GM21515 (cell line): ENCODE data around the gene LDLRAD4.

Source experiments
- ATAC-seq: cut with Tn5 transposase; IDR thresholded peaks from one replicate; pipeline ENCODE4 v1.9.1; 2021; ENCODE audit not compliant: unreplicated experiment

Gene LDLRAD4

GRCh38 chr18:13496691-13497281 is 278.2 kb downstream of the LDLRAD4 start:
- ATAC-seq, result no peak

- ATAC-seq, result no peak
These were observed 281.2 kb downstream of the LDLRAD4 start for GRCh38 chr18:13499803-13500202.

GRCh38 chr18:13500227-13500865 is 281.8 kb downstream of the LDLRAD4 start:
- no peak for ATAC-seq

GRCh38 chr18:13500869-13501542 is 282.4 kb downstream of the LDLRAD4 start:
- no peak for ATAC-seq

DNA sequence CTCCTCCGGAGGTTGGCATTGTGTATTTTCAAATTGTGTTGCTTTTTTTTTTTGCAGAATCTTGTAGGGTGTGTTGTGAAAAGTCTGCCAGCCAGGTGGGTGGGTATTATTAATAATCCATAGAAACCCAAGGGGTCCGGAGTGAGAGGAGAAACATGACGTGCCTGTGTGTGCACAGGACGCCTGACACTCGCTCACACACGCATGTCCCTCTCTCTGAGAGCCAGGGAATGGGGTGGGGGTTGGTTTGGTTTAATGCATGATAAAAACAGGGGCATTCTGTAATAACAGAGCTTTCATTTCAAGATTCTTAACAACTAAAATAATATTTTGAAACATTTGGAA is 283.0 kb downstream of the LDLRAD4 start:
- ATAC-seq, result no peak

DNA sequence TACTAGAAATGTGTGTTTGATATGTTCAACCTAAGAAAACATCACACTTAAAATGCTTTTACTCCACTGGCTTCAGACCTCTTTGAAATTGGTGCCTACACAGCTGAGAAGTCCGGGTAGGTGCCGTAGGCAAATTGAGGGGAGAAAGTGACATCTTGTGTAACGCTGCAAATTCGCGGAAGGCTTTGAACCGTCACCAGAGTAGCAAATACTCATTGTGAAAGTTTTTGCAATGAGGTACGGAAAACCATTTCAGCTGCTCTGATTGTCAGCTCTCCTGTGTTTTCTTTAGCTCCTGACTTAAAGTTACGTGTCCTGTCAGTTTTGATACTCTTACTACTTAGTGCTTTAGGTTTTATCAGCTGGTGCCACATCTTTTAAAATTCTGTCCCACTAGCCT is 283.3 kb downstream of the LDLRAD4 start:
- ATAC-seq, result peak; percentile 96

GRCh38 chr18:13502585-13502984 is 284.0 kb downstream of the LDLRAD4 start:
- no peak for ATAC-seq

DNA sequence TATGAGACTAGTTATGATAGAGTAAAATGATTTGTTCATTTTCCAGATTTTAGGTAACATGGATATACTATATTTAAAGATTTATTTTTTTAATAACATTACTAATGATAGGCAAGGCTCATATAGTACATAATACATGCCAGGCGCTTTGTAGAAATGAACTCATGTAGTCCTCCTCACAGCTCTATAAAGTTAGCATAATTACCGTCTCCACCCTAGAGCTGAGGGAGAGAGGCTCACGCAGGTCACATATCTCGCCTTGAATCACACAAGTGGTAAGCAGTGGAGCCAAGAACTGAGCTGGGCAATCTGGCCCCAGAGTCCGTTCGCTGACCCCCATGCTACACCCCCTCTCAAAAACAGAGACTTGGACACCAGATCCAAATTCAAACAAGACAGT is 285.3 kb downstream of the LDLRAD4 start:
- no peak for ATAC-seq

DNA sequence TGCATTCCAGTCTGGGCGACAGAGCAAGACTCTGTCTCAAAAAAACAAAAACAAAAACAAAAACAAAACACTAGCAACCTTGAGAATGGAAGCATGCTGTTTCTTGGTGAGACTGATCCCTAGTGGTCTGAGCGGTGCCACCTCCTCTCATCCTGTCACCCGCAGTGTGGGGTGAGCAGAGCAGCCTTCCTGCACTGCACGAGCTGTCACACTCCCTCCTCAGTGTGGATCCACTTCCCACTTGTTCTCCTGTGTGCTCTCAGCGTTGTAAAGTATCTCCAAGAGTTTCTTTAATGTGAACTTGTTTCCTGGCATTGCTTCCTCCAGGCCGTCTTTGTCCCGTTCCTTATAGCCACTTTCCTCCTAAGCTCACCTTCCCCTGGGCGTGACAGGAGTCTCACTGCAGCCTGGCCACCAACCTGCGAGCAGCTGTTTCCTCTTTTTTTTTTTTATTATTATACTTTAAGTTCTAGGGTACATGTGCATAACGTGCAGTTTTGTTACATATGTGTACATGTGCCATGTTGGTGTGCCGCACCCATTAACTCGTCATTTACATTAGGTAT is 287.3 kb downstream of the LDLRAD4 start:
- no peak for ATAC-seq

- no peak for ATAC-seq
These were observed 292.0 kb downstream of the LDLRAD4 start for GRCh38 chr18:13510594-13510993.

DNA sequence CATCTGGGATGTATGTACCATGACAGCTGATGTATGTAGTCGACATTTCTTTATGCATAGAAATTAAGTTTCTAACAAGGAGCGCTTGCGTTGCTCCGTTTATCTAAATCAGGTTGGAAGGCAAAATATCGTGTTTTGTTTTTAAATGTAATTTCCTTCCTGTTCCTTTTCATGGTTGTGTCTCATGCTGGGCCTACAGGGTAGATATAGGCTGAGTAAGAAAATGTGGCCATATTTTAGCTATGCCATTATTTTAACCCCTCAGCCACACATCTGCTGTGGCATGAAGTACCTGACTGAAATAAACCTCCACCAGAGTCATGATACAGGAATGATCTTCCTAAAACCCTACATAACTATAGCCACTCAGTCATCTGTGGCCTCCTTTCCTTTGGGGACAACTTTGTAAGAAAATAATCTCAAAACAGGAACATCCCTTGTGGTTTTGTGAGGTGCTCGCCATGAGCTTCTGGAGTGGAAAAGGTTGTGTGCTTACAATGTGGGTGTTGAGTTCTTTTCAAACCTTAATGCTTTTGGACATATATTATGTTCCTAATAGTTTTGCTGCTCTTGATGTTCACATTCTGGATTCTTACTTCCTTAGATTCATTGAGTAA is 293.5 kb downstream of the LDLRAD4 start:
- ATAC-seq, result no peak

- no peak for ATAC-seq
These were observed 294.5 kb downstream of the LDLRAD4 start for GRCh38 chr18:13513021-13513420.

- no peak for ATAC-seq
These were observed 294.9 kb downstream of the LDLRAD4 start for GRCh38 chr18:13513481-13513880.

- no peak for ATAC-seq
These were observed 296.0 kb downstream of the LDLRAD4 start for GRCh38 chr18:13514558-13514957.

DNA sequence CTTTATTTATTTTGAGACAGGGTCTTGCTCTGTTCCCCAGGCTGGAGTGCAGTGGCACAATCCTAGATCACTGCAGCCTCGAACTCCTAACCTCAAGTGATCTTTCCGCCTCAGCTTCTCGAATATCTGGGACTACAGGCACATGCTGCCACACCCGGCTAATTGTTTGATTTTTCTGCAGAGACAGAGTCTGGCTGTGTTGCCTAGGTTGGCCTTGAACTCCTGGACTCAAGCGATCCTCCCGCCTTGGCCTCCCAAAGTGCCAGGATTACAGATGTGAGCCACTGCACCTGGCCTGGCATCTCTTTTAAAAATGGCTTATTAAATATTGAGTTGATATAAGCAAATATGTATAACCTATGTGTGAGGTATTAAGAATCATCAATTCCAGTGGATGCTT is 298.3 kb downstream of the LDLRAD4 start:
- ATAC-seq, result no peak

DNA sequence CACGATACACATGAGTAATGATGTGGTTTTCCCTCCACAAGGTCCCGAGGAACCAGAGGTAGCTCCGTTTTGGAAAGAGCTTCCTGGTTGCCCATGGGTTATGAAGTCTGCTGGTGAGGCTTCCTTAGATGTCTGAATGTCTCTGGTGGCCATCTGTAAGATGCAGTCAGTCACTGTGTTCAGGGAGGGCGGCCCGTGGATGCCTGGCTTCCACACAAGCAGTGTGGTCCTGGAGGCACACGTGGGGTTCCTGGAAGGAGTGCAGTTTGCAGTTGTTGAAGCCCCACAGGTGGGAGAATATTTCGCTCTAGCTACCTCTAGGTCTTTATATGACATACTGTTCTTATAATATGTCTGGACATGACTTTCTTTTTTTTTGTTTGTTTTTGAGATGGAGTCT is 298.8 kb downstream of the LDLRAD4 start:
- no peak for ATAC-seq

DNA sequence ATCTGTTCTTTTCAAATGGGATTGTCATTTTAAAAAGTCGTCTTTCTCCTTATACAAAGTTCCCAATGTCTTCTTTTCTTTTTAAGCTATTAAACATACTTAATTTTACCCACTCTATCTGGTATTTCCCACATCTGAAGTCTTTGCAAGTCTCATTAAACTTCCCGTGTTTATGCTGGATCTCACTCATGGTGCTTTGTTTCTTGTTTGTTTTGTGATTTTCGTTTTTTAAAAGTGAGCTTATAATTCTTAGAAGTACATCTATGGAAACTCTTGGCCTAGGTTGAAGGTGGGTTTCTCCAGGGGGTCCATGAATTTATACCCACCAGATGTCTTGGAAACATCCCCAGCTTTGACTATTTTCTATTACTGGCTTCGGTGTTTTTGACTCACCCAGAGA is 299.8 kb downstream of the LDLRAD4 start:
- no peak for ATAC-seq

GRCh38 chr18:13520306-13520705 is 301.7 kb downstream of the LDLRAD4 start:
- no peak for ATAC-seq

GRCh38 chr18:13520741-13521140 is 302.2 kb downstream of the LDLRAD4 start:
- no peak for ATAC-seq

- no peak for ATAC-seq
These were observed 302.9 kb downstream of the LDLRAD4 start for GRCh38 chr18:13521418-13521817.

DNA sequence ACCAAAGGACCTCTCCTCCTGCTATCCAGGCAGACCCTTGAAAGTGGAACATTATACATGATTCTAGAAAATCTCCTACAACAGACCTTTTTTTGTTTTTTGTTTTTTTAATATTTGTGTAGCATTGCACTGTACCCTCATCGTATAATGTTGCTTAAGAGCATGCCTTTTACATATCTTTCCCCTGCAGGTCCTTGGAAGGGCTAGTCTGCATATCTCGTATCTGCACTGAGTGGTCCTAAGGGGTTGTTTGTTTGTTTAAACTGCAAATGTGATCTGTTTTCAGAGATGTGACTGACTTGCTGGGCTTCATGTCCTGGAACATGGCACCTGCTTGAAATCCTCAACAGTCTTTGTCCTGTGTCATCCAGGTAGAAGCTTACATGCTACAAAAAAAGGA is 303.7 kb downstream of the LDLRAD4 start:
- no peak for ATAC-seq
